Testis (tissue), 2 donors: ENCODE data around the gene CEP104.

Experiments used
- POLR2A ChIP-seq: fragments of 450-650 bp; IDR thresholded peaks from one replicate; pipeline ENCODE4 v1.6.1; 2017; ENCODE audit warnings: antibody characterized with exemption, mild to moderate bottlenecking, moderate library complexity
- TF ChIP-seq, protein P1 (sequence below), 3 experiments: fragments of 450-650 bp in 2 of 3; fragments of 200-600 bp in 1 of 3; sonication (generic) in 1 of 3; IDR thresholded peaks; one replicate each; pipeline ENCODE4 v1.5.1; 2016 to 2019; ENCODE audit warnings: antibody characterized with exemption in 3 of 3, mild to moderate bottlenecking in 2 of 3, moderate library complexity in 1 of 3

- TF ChIP-seq, protein P1, sequence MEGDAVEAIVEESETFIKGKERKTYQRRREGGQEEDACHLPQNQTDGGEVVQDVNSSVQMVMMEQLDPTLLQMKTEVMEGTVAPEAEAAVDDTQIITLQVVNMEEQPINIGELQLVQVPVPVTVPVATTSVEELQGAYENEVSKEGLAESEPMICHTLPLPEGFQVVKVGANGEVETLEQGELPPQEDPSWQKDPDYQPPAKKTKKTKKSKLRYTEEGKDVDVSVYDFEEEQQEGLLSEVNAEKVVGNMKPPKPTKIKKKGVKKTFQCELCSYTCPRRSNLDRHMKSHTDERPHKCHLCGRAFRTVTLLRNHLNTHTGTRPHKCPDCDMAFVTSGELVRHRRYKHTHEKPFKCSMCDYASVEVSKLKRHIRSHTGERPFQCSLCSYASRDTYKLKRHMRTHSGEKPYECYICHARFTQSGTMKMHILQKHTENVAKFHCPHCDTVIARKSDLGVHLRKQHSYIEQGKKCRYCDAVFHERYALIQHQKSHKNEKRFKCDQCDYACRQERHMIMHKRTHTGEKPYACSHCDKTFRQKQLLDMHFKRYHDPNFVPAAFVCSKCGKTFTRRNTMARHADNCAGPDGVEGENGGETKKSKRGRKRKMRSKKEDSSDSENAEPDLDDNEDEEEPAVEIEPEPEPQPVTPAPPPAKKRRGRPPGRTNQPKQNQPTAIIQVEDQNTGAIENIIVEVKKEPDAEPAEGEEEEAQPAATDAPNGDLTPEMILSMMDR (IDR thresholded peaks at IDR 0.05): no peak
- TF ChIP-seq POLR2A: no peak
Observed at GRCh38 chr1:3811595-3811911, 45.5 kb downstream of the CEP104 start.
